B cell (primary cell): Measurements from ENCODE around the gene SLC9A9.

Experiments
- EZH2 ChIP-seq: IDR thresholded peaks from 2 replicates; pipeline ENCODE4 v1.6.1; 2012; ENCODE audit warnings: borderline replicate concordance, low read depth, mild to moderate bottlenecking, moderate library complexity, low read length; ENCODE audit not compliant: insufficient read depth, poor library complexity, severe bottlenecking
- TF ChIP-seq, protein P1 (sequence below): fragments of 200-600 bp; IDR thresholded peaks from one replicate; pipeline ENCODE4 v1.8.0; 2022; ENCODE audit warnings: antibody characterized with exemption, mild to moderate bottlenecking

DNA sequence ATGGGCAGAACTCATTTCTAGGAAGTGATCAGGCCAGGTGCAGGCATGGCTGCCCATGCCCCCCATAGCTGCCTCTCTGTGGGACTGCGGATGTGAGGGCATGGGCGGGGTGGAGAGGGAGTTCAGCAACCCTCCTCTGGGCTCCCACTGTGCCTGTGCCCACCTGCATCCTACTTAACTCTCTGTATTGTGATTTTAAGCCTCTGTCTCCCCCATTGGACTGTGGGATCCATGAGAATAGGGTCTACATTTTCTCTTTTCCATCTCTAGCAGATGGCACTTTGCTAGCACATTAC is 534.4 kb downstream of the SLC9A9 start:
- TF ChIP-seq, protein P1, sequence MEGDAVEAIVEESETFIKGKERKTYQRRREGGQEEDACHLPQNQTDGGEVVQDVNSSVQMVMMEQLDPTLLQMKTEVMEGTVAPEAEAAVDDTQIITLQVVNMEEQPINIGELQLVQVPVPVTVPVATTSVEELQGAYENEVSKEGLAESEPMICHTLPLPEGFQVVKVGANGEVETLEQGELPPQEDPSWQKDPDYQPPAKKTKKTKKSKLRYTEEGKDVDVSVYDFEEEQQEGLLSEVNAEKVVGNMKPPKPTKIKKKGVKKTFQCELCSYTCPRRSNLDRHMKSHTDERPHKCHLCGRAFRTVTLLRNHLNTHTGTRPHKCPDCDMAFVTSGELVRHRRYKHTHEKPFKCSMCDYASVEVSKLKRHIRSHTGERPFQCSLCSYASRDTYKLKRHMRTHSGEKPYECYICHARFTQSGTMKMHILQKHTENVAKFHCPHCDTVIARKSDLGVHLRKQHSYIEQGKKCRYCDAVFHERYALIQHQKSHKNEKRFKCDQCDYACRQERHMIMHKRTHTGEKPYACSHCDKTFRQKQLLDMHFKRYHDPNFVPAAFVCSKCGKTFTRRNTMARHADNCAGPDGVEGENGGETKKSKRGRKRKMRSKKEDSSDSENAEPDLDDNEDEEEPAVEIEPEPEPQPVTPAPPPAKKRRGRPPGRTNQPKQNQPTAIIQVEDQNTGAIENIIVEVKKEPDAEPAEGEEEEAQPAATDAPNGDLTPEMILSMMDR = no peak
- no peak for TF ChIP-seq EZH2
